Hypothalamus (tissue), 51 donors: ENCODE data around the gene WDR5B.
A peak's percentile ranks its signal among the peaks of the same experiment; 100 is the strongest.
"Not testable (repeated sequence)": the region's sequence is repeated elsewhere in the genome, so short reads cannot be mapped to it uniquely, and the experiment has no call there.

Source experiments
- DNase-seq, 51 donors: peaks; one replicate each; lab custom pipeline; 2025; lab: John Stamatoyannopoulos, UW

Gene WDR5B

DNA sequence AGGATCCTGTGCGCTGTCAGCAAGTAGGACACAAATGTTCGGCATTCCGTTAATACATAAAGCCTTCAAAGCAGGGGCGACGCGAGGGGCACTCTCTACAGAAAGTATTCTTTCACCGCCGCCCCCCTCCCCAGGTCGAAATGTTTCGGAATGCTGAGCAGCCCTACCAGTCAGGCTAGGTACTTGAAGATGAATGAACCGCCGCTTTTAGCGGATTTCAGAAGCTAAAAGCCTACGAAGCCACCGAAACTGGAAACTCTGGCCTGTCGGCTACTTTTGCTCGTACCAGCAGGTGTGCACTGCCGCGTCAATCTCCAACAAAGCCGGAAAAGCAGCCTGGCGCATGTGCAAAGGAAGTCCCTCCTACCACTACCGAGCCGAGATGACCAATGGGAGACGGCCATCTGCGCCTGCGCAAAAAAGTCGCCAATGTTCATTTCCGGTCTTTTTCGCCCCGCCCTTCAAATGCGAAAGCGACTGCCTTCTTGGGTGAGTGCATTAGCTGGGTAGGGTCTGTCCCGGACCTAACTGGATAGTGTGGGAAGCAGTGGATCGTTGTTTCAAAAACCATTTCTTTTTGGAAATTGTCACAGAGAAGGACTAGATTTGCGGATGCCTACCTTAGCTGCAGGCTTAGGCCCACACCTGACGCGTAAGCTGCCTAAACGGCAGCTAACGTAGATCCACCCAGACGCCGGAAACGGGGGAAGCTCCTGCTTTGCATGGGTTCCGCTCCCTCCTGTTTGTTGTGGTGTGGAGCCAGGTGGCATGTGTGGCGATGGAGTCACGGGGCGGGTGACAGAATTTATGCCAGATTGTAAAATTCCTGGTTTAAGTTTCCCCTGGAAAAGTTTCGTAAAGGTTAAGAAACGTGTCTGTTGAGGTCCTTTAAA lies at the start of gene WDR5B:
Gene WDR5B, minus strand, starts transcription at position 301 of the 893 bp plus-strand sequence. CDS start 534 bp downstream, outside the sequence.
- no peak for DNase-seq

DNA sequence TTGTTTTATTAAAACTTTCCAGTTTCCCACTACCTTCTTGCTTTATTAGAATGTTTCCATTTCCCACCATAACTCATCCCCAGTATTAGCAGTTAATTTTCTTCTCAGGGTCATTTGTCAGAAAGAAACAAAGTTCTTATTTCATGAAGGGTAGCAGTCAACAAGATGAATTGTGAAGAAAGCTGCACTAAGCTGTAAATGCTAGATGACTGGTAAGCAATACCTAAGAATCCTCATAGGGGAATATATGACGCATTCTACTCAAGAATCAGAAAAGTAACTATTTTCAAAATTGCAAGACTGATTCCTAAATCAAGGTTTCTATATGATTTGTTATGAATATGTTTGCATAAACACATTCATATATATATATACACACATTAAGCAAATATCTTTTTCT lies 48.8 kb upstream of the WDR5B start:
- DNase-seq, result no peak

DNA sequence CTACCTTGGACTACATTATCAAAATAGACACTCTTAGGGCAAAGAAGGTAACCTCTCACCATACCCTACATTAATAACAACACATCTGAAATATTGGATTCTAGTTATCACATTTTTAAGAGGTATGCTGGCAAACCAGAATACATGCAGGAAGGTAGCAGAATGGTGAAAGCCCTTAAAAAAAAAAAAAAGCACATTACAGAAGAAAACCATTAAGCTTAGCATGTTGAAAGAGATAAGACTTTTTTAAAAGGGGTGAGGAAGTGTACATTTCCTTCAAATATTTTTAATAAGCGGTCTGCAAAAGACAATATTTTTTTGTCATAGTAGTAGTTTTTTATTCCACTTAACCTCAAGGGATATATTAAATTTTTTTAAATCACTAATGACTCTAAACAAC lies 46.5 kb upstream of the WDR5B start:
- DNase-seq, result no peak

DNA sequence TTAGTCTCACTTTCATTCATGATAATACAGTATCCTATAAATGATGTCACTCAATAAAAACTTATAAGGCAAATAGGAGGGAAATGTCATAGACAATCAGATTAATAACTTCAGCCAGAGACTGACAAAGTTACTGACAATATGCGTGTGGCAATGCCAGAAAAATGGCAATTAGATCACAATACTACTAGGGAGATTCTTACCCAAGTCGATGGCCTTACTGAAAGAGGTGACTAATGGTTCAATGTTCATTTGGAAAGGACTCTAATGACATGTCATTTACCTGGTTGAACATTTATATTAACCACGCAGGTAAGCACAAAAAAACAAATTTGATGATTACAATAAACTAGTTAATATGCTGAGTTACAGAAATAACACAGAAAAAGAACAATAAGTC lies 45.9 kb upstream of the WDR5B start:
- DNase-seq, result no peak

DNA sequence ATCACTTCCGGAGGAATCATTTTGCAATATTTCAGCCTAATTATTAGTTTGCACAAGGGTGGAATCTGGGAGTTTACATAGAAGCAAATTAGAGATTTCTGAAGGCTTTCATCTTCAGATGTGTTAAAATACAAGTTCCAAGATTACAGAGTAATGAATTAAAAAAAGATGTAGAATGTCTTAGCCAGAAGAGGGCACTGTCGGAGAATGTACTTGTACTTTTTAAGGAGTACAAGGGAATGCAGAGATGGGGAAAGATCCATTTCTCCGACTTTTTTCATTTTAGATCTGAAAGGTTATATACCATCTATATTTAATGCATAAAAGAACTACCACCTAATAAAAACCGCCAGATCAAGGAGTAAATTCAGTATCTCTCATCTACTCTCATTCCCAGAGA lies 43.1 kb upstream of the WDR5B start:
- DNase-seq, result peak in 1 of 51 donors; percentile 26

DNA sequence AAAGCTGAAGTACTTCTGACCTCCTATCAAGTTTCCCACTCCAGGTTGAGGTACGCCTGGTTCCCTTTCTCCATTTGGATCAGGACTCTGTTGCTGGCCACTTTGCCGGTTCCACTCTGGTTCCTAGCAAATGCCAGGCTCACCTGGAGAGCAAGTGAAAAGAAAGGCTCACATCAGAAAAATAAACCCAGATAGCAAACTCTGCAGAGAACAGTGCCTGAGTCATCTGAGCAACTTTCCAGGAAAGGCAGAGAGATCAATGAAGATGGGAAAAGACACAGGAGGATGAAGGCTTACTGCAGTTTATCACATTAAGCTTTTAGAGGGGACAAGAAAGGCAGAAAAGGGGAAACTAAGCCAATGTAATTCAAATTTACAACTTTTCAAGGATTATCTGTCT lies 41.8 kb upstream of the WDR5B start:
- DNase-seq, result no peak

DNA sequence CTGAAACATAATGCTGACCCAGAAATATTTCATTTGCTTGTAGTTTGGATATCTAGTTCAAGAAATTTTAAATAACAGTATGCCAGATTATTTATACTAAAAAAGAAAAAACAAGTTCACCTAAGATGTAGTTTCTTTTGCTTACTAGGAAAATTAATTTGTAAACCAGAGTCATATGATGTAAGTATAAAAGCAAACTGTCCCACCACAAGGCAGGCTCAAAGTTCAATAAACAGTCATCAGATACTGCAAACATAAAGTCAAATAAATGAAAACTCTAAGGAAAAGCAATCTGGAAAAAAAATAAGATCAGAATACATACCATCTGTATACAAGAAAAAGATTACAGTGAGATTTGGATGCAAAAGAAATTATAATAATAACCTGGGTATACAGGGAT lies 40.2 kb upstream of the WDR5B start:
- DNase-seq, result no peak

DNA sequence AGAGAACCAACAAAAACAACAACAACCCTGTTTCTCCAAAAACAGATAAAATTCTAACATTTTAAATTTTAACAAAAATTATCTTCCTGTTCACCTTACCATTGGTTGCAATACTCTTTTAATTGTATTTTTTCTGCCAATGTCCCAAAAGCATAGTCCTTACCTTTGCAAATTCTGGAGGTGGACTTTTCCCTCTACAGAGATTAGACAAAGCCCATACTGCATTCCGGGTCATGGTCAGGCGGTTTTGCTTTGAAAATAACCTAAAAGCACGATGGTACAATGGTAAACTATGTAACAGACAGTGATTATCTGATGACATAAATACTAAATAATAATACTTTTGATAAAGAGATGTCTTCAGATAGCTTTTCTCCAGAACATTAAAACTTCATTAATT lies 35.5 kb upstream of the WDR5B start:
- no peak for DNase-seq

DNA sequence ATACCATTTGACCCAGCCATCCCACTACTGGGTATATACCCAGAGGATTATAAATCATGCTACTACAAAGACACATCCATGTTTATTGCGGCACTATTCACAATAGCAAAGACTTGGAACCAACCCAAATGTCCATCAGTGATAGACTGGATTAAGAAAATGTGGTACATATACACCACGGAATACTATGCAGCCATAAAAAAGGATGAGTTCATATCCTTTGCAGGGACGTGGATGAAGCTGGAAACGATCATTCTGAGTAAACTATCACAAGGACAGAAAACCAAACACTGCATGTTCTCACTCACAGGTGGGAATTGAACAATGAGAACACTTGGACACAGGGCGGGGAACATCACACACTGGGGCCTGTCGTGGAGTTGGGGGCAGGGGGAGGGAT lies 32.4 kb upstream of the WDR5B start:
- DNase-seq, result not testable (repeated sequence)

DNA sequence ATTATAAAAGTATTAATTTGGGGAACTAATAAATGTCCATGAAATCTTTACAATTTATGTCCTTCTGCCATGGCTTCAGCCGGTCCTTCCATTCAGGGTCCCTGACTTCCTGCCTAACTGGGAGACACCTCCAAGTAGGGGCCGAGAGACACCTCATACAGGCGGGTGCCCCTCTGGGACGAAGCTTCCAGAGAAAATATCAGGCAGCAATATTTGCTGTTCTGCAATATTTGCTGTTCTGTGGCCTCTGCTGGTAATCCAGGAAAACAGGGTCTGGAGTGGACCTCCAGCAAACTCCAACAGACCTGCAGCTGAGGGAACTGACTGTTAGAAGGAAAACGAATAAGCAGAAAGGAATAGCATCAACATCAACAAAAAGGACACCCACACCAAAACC lies 28.6 kb upstream of the WDR5B start:
- DNase-seq, result not testable (repeated sequence)

DNA sequence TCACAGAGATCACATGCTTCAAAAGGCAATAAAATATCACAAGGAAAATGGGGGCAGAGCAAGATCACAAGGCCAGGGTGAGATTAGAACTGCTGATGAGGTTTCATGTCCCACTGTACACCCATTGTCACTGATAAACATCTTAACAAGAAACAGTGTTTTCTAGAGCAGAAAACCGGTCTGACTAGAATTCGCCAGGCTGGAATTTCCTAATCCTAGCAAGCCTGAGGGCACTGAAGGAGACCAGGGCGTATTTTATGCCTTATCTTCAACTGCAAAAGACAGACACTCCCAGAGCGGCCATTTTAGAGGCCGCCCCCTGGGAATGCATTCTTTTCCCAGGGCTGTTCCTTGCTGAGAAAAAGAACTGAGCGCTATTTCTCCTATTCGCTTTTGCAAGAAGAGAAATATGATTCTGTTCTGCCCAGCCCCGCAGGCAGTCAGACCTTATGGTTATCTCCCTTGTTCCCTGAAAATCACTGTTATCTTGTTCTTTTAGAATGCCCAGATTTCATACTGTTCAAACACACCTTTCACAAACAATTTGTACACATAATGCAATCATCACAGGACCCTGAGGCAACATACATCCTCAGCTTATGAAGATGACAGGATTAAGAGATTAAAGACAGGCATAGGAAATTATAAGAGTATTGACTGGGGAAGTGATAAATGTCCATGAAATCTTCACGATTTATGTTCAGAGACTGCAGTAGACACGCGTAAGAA lies 28.1 kb upstream of the WDR5B start:
- DNase-seq, result not testable (repeated sequence)

DNA sequence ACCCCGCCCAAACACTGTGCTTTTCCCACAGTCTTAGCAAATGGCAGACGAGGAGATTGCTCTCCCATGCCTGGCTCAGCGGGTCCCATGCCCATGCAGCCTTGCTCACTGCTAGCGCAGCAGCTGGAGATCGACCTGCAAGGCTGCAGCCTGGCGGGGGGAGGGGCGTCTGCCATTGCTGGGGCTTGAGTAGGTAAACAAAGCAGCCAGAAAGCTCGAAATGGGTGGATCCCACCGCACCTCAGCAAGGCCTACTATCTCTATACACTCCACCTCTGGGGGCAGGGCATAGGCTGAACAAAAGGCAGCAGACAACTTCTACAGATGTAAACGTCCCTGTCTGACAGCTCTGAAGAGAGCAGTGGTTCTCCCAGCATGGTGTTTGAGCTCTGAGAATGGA lies 27.2 kb upstream of the WDR5B start:
- DNase-seq, result no peak

DNA sequence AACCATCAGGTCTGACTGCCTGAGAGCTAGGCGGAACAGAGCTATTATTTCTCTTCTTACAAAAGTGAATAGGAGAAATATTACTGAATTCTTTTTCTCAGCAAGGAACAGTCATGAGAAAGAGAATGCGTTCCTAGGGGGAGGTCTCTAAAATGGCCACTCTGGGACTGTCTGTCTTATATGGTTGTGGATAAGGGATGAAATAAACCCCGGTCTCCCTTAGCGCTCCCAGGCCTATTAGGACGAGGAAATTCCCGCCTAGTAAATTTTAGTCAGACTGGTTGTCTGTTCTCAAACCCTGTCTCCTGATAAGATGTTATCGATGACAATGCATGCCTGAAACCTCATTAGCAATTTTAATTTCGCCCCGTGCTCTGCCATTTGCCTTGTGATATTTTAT lies 20.1 kb upstream of the WDR5B start:
- DNase-seq, result no peak

DNA sequence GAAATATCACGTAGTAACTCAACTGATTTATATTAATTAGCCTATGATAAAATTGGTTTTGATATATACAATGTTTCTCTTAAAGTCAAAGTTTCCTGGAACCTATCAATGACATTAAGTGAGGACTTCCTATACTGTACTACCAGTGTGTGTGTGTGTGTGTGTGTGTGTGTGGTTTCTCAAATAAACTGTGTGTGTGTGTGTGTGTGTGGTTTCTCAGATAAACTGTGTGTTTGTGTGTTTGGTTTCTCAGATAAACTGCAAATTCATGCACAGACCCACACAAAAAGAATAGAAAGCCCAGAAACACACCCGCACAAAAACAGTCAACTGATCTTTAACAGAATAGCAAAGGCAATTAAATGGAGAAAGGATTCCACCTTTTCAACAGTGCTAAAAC lies 14.5 kb upstream of the WDR5B start:
- DNase-seq, result no peak

DNA sequence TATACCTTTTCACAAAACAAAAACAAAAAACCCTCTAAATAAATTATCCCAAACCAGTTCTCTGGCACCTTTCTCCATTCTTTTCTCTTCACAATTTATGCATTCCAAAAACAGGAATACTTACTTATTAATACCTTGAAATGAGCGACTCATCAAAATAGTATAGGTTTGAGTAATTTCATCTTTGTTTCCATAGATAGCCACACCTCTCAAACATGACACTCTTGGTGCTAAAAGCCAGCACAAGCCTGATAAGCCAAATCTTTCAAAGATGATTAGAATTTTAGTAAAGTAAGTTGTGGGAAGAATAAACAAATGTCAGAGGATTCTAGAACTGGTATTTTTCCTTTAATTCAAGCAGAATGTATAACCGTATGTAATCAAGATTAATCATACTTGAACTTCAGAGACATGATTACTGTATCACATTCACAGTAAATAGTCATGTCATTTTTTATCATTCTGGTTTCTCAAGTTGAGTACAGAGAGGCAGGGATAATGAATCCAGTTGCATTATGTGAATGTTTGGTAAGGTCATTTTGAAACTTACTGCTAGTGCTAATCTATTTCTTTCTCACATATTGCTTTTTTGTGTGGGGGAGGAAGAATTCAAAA lies 12.1 kb upstream of the WDR5B start:
- DNase-seq, result no peak

DNA sequence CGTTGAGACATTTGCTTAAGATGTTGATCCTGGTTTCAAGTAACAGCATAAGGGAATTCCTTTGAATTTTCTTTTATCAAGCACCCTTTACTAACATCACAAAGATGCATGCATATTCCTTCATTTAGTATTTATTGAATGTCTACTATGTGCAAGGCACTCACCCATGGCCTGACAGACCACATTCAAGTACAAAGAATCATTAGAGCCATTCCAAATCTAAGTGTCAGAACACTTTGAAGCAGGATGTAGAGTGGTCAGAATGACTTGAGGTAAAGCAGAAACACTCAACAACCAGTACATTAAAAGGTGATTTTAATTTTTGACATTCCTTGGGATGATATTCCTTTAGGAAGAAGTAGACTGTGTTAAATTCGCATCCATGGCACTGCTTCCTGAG lies 6.0 kb upstream of the WDR5B start:
- no peak for DNase-seq

DNA sequence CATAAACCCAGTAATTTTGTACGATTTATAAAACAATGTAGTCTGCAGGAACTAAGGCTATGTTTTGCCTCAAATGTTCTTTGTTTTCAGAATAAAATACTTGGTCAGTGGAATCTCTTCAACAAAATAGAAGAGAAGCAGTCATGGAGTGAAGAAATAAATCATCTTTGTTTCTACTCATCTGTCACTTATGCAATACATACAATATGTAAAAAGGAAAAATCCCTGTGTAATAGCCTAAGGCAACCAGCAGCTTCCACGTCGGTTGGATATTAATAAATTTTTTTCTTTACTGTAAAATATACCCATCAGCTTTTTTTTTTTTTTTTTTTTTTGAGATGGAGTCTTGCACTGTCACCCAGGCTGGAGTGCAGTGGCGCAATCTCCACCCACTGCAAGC lies 5.2 kb upstream of the WDR5B start:
- DNase-seq, result no peak

DNA sequence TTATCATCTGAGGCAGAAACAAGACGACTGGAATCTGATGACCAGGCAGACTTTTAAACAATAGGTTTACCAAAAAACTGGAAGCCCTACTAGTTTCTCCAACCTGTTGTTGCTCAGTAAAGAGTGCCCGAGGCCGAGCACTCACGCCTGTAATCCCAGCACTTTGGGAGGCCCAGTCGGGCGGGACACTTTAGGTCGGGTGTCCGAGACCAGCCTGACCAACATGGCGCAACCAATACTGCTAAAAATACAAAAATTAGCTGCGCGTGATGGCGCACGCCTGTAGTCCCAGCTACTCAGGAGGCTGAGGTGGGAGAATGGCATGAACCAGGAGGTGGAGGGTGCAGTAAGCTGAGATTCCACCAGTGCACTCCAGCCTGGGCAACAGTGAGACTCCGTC lies 1.1 kb upstream of the WDR5B start:
- no peak for DNase-seq

DNA sequence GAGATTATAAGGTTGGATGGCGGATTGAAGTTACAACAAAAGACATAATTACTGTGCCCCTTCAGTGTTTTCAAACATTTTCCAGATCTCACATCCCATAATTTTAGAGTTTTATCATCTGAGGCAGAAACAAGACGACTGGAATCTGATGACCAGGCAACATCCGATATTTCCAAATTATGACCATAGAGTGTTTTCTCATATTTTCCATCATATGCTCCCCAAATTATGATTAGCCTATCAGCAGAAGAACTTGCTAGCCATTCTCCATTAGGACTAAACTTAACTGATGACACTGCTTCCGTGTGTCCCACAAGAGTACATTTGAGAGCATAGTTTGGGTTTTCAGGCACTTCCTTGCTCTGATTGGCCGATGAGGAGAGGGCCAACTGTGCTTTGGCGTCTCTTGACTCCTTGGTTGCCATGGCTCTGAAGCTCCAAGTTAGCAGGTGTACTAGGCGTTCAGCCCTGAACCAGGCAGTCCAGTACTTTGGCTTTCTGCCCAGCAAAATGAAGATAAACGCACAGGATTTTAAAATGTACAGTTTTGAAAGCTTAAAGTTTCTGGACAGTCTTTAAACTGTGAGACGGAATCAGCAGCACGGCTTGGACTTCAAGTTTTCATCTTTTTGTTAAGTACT lies 638 bp downstream of the WDR5B start:
- no peak for DNase-seq

DNA sequence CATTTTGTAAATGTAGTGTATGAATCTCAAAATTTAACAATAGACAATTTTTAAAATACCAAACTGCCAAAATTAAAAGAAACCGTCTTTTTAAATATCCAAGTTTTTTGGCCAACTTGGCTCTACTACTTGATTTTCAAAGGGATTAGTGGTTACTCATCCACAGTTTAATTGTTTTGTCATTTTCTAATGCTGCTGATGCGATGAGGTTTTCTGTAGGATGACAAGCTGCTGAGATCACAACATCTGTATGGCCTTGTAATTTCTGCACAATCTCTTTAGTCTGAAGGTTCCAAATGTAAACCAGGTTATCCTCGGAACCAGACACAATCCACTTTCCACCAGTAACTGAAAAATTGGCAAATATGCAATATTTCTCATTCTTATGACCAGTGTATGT lies 1.5 kb downstream of the WDR5B start:
- no peak for DNase-seq

DNA sequence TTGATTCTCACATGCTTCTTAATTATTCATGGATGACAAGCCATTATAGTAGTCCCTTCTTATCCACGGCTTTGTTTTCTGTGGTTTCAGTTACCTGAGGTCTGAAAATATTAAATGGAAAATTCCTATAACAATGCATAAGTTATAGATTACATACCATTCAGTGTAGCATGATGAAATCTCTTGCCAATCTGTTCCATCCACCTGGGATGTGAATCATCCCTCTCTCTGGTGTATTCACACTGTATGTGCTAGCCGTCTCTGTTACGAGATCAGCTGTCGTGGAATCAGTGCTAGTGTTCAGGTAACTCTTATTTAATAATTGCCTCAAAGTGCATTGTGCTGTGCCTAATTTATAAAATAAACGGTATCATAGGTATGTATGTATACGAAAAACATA lies 5.2 kb downstream of the WDR5B start:
- DNase-seq, result no peak
